ENCODE data around the gene C1S. TPM values are rescaled to one million over a fixed set of nuclear protein-coding genes. Genes with fewer than 3 reads are reported as not detected.
"Not testable (repeated sequence)": the region's sequence is repeated elsewhere in the genome, so short reads cannot be mapped to it uniquely, and the experiment has no call there.

Gene C1S
- total RNA-seq, 2 experiments from 2014 or later: 3.8 to 4.6 TPM

- H3K4me1 ChIP-seq (ENCODE audit: insufficient read depth, low read length): peaks cover 12% of the 10 kb centered on the region
- H3K27me3 ChIP-seq (ENCODE audit: control insufficient read depth in 1 of 2, insufficient read depth in 2 of 2, low read length in 2 of 2): no peaks in the 10 kb centered on the region
- DNase-seq (no peak), ATAC-seq (ENCODE audit: poor library complexity) (no peak)
- Mint-ChIP-seq H3K9me3 (no peaks in the 10 kb centered on the region), H3K36me3 (ENCODE audit: low read depth) (no peaks in the 10 kb centered on the region), H3K4me1 (ENCODE audit: low read depth) (peaks cover 11% of the 10 kb centered on the region), H3K27me3 (no peaks in the 10 kb centered on the region), H3K27ac (no peak overlapping the region), H3K4me3 (no peak overlapping the region)
- H3K4me3 ChIP-seq (ENCODE audit: low read length): no peak overlapping the region
- POLR2A ChIA-PET: no interaction called here
- no peaks in the 10 kb centered on the region for H3K9me3 ChIP-seq (ENCODE audit: control insufficient read depth in 1 of 2, insufficient read depth in 1 of 2, low read length in 2 of 2)
- intact Hi-C loops (cut with DNase I, micrococcal nuclease): no loop called here
- no peaks in the 10 kb centered on the region for H3K36me3 ChIP-seq (ENCODE audit: insufficient read depth, low read length)
- CTCF ChIA-PET: no interaction called here
- H3K27ac ChIP-seq (ENCODE audit: low read depth in 1 of 2, low read length in 2 of 2): no peak overlapping the region
- TF ChIP-seq CTCF (IDR thresholded peaks at IDR 0.05): no peak
Measured at GRCh38 chr12:7047306-7047705, 13.2 kb upstream of the C1S start.

GRCh38 chr12:7049445-7049951 is 11.0 kb upstream of the C1S start:
- H3K27ac Mint-ChIP-seq; intact Hi-C loops (cut with DNase I, micrococcal nuclease); CTCF ChIA-PET: not testable (repeated sequence)

GRCh38 chr12:7049973-7050372 is 10.5 kb upstream of the C1S start:
- H3K36me3 ChIP-seq (ENCODE audit: insufficient read depth, low read length); H3K9me3 ChIP-seq (ENCODE audit: control insufficient read depth in 1 of 2, insufficient read depth in 1 of 2, low read length in 2 of 2); H3K27ac ChIP-seq (ENCODE audit: low read depth in 1 of 2, low read length in 2 of 2); H3K27me3 Mint-ChIP-seq; H3K9me3 Mint-ChIP-seq; H3K36me3 Mint-ChIP-seq (ENCODE audit: low read depth); ATAC-seq (ENCODE audit: poor library complexity); intact Hi-C loops (cut with DNase I, micrococcal nuclease); H3K4me3 Mint-ChIP-seq; H3K4me3 ChIP-seq (ENCODE audit: low read length); POLR2A ChIA-PET; H3K27me3 ChIP-seq (ENCODE audit: control insufficient read depth in 1 of 2, insufficient read depth in 2 of 2, low read length in 2 of 2); DNase-seq; H3K27ac Mint-ChIP-seq: not testable (repeated sequence)
- H3K4me1 ChIP-seq (ENCODE audit: insufficient read depth, low read length): peaks cover 12% of the 10 kb centered on the region
- peaks cover 11% of the 10 kb centered on the region for H3K4me1 Mint-ChIP-seq (ENCODE audit: low read depth)
- CTCF ChIA-PET: interaction anchor here (1.0 kb wide), 1 partner anchor 112 kb away, joined by 4 read pairs; no protein-coding TSS in a partner anchor

More at GRCh38 chr12:7049445-7049951, 11.0 kb upstream of the C1S start:
- ATAC-seq (ENCODE audit: poor library complexity); H3K9me3 ChIP-seq (ENCODE audit: control insufficient read depth in 1 of 2, insufficient read depth in 1 of 2, low read length in 2 of 2); POLR2A ChIA-PET; H3K36me3 Mint-ChIP-seq (ENCODE audit: low read depth); H3K9me3 Mint-ChIP-seq; H3K36me3 ChIP-seq (ENCODE audit: insufficient read depth, low read length); H3K27ac ChIP-seq (ENCODE audit: low read depth in 1 of 2, low read length in 2 of 2); H3K27me3 Mint-ChIP-seq; H3K27me3 ChIP-seq (ENCODE audit: control insufficient read depth in 1 of 2, insufficient read depth in 2 of 2, low read length in 2 of 2); H3K4me3 ChIP-seq (ENCODE audit: low read length); DNase-seq; H3K4me3 Mint-ChIP-seq: not testable (repeated sequence)
- H3K4me1 ChIP-seq (ENCODE audit: insufficient read depth, low read length): peaks cover 12% of the 10 kb centered on the region
- peaks cover 11% of the 10 kb centered on the region for H3K4me1 Mint-ChIP-seq (ENCODE audit: low read depth)

- H3K27me3 Mint-ChIP-seq: peaks cover 25% of the 10 kb centered on the region
- no peak overlapping the region for H3K4me3 ChIP-seq (ENCODE audit: low read length)
- peaks cover 1 to 3% of the 10 kb centered on the region in 2 experiments for H3K27me3 ChIP-seq (ENCODE audit: control insufficient read depth in 1 of 2, insufficient read depth in 2 of 2, low read length in 2 of 2)
- ChIA-PET POLR2A (no interaction called here), CTCF (no interaction called here)
- no peak overlapping the region for H3K4me3 Mint-ChIP-seq
- DNase-seq: no peak
- no peaks in the 10 kb centered on the region for H3K36me3 ChIP-seq (ENCODE audit: insufficient read depth, low read length)
- H3K27ac ChIP-seq (ENCODE audit: low read depth in 1 of 2, low read length in 2 of 2): no peak overlapping the region
- ATAC-seq (ENCODE audit: poor library complexity): no peak
- H3K9me3 ChIP-seq (ENCODE audit: control insufficient read depth in 1 of 2, insufficient read depth in 1 of 2, low read length in 2 of 2): no peaks in the 10 kb centered on the region
- no peaks in the 10 kb centered on the region for H3K36me3 Mint-ChIP-seq (ENCODE audit: low read depth)
- no peak overlapping the region for H3K27ac Mint-ChIP-seq
- TF ChIP-seq CTCF (IDR thresholded peaks at IDR 0.05): no peak
- intact Hi-C loops (cut with DNase I, micrococcal nuclease): no loop called here
- H3K4me1 Mint-ChIP-seq (ENCODE audit: low read depth): no peaks in the 10 kb centered on the region
- H3K9me3 Mint-ChIP-seq: no peaks in the 10 kb centered on the region
- no peaks in the 10 kb centered on the region for H3K4me1 ChIP-seq (ENCODE audit: insufficient read depth, low read length)
Measured at GRCh38 chr12:7054925-7055324, 5.6 kb upstream of the C1S start.

- H3K4me1 Mint-ChIP-seq (ENCODE audit: low read depth); H3K9me3 ChIP-seq (ENCODE audit: control insufficient read depth in 1 of 2, insufficient read depth in 1 of 2, low read length in 2 of 2); H3K4me3 Mint-ChIP-seq; H3K4me3 ChIP-seq (ENCODE audit: low read length); CTCF ChIA-PET; ATAC-seq (ENCODE audit: poor library complexity); H3K27ac ChIP-seq (ENCODE audit: low read depth in 1 of 2, low read length in 2 of 2); H3K36me3 Mint-ChIP-seq (ENCODE audit: low read depth); intact Hi-C loops (cut with DNase I, micrococcal nuclease); H3K27ac Mint-ChIP-seq; H3K4me1 ChIP-seq (ENCODE audit: insufficient read depth, low read length); H3K9me3 Mint-ChIP-seq; POLR2A ChIA-PET; DNase-seq; H3K27me3 ChIP-seq (ENCODE audit: control insufficient read depth in 1 of 2, insufficient read depth in 2 of 2, low read length in 2 of 2); H3K36me3 ChIP-seq (ENCODE audit: insufficient read depth, low read length): not testable (repeated sequence)
- peaks cover 33% of the 10 kb centered on the region for H3K27me3 Mint-ChIP-seq
Measured at GRCh38 chr12:7055736-7056135, 4.8 kb upstream of the C1S start.

All from CD4-positive, alpha-beta T cell (primary cell).